ENCODE results near the gene EVI5. TPM values are rescaled to one million over a fixed set of nuclear protein-coding genes. Genes with fewer than 3 reads are reported as not detected.
A peak's percentile ranks its signal among the peaks of the same experiment; 100 is the strongest.

Gene EVI5
- total RNA-seq, 4 donors from 2014 or later, result 16.3 to 135 (median 33.7) TPM

DNA sequence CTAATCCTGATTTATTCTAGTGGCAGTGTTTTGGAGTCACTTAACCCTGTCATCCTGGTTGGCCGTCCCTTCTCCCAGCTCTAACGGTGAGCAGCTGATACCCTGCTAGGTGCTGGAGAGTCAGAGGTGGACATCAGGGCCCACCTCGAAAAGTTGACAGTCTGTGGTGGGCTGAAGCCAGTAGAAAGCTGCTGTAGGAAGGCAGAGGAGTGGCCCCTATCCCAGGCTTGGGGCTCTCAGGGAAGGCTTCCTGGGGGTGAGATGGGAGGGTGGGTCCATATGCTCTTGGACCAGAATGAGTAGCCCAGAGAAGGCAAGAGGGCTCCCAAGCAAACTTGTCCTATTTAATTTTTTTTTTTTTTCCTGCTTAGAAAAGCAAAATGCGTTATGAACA, 46.5 kb upstream of the EVI5 start:
- DNase-seq, result no peak
- peaks cover 0 to 27% (median 0%) of the 10 kb centered on the region in 3 donors for H3K36me3 ChIP-seq
- peak overlapping the region in 3 of 4 donors; percentile 75 to 85 (median 82) for H3K4me3 ChIP-seq
- no peaks in the 10 kb centered on the region for H3K9me3 ChIP-seq
- no peaks in the 10 kb centered on the region for H3K27me3 ChIP-seq
- no peak overlapping the region for H3K27ac ChIP-seq
- H3K4me1 ChIP-seq, result peaks cover 0 to 26% (median 16%) of the 10 kb centered on the region in 4 donors
- TF ChIP-seq POLR2A (IDR thresholded peaks at IDR 0.05), result no peak
- TF ChIP-seq, protein P1, sequence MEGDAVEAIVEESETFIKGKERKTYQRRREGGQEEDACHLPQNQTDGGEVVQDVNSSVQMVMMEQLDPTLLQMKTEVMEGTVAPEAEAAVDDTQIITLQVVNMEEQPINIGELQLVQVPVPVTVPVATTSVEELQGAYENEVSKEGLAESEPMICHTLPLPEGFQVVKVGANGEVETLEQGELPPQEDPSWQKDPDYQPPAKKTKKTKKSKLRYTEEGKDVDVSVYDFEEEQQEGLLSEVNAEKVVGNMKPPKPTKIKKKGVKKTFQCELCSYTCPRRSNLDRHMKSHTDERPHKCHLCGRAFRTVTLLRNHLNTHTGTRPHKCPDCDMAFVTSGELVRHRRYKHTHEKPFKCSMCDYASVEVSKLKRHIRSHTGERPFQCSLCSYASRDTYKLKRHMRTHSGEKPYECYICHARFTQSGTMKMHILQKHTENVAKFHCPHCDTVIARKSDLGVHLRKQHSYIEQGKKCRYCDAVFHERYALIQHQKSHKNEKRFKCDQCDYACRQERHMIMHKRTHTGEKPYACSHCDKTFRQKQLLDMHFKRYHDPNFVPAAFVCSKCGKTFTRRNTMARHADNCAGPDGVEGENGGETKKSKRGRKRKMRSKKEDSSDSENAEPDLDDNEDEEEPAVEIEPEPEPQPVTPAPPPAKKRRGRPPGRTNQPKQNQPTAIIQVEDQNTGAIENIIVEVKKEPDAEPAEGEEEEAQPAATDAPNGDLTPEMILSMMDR (IDR thresholded peaks at IDR 0.05), result no peak

DNA sequence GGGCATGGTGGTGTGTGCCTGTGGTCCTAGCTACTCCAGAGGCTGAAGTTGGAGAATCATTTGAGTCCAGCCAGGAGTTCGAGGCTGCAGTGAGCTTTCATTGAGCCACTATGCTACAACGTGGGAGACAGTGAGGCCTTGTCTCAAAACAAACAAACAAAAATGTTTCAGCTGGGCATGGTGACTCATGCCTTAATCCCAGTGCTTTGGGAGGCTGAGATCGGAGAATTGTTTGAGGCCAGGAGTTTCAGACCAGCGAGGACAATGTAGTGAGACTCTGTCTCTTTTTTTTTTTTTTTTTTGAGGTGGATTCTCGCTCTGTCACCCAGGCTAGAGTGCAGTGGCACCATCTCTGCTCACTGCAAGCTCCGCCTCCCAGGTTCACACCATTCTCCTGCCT, 41.9 kb upstream of the EVI5 start:
- no peaks in the 10 kb centered on the region for H3K27me3 ChIP-seq
- H3K4me1 ChIP-seq, result no peaks in the 10 kb centered on the region
- no peaks in the 10 kb centered on the region for H3K9me3 ChIP-seq
- no peak for DNase-seq
- H3K4me3 ChIP-seq, result no peak overlapping the region
- no peaks in the 10 kb centered on the region for H3K36me3 ChIP-seq
- H3K27ac ChIP-seq, result no peak overlapping the region
- TF ChIP-seq POLR2A (IDR thresholded peaks at IDR 0.05), result no peak
- TF ChIP-seq, protein P1 (IDR thresholded peaks at IDR 0.05), result no peak

DNA sequence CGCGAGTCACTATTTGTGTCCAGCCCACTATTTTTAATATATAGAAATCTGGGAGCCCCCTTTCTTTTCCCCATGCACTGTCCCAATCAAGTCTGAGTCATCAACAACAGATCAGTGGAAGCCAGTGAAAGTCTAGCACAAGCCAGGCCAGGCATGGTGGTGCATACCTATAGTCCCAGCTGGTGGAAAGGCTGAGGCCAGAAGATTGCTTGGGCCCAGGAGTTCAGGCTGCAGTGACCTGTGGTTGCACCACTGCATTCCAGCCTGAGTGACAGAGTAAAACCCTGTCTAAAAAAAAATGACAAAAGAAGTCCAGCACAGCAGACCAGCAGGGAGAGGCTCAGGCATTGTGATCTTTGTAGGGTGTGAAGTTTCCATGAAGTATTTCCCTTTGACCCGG, 38.0 kb upstream of the EVI5 start:
- Histone ChIP-seq H3K27me3 (no peaks in the 10 kb centered on the region), H3K27ac (no peak overlapping the region), H3K4me1 (peaks cover 0 to 3% (median 0%) of the 10 kb centered on the region in 4 donors), H3K9me3 (no peaks in the 10 kb centered on the region), H3K36me3 (no peaks in the 10 kb centered on the region), H3K4me3 (no peak overlapping the region)
- DNase-seq, result no peak
- TF ChIP-seq POLR2A (IDR thresholded peaks at IDR 0.05), result no peak
- TF ChIP-seq, protein P1 (IDR thresholded peaks at IDR 0.05), result no peak

DNA sequence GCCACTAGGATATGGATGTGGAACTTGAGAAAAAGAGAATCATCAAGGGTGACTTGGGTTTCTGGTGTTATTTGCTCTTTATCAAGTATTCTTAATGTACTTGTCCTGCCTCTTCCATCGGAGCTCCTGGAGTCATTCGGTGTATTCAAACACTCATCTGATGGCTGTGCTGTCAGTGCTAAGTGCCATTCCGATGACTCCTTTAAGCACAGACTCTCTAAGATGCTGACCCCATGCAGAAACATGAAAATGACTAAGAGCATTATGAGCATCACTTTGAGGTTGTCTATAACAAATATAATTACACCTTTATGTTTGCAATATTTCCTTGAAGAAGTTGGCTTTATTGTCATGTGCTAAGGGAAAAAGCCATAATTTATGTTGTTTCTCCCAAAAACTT, 35.6 kb upstream of the EVI5 start:
- TF ChIP-seq POLR2A (IDR thresholded peaks at IDR 0.05), result no peak
- TF ChIP-seq, protein P1 (IDR thresholded peaks at IDR 0.05), result no peak
- H3K27ac ChIP-seq, result no peak overlapping the region

DNA sequence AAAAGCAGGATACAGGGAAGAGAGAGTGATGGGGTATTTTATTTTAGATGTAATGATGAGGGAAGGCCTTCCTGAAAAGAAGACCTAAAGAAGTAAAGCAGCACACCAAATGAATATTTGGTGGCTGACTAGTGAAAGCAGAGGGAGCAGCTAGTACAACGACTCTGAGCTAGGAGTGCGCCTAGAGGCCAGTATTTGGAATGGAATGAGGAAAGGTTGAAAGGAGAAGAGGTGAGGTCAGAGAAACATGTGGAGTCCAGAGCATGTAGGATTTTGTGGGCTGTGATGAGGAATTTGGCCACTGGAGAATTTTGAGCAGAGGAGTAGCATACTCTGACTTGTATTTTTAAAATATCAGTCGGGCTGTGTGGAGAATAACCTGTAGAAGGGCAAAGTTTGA, 35.1 kb upstream of the EVI5 start:
- no peak for TF ChIP-seq POLR2A (IDR thresholded peaks at IDR 0.05)
- TF ChIP-seq, protein P1 (IDR thresholded peaks at IDR 0.05), result no peak
- H3K27ac ChIP-seq, result no peak overlapping the region

More for the DNA sequence above, 35.6 kb upstream of the EVI5 start:
- Histone ChIP-seq H3K27me3 (no peaks in the 10 kb centered on the region), H3K4me3 (no peak overlapping the region), H3K4me1 (peaks cover 0 to 9% (median 0%) of the 10 kb centered on the region in 4 donors), H3K36me3 (no peaks in the 10 kb centered on the region), H3K9me3 (no peaks in the 10 kb centered on the region)
- DNase-seq, result no peak

More for the DNA sequence above, 35.1 kb upstream of the EVI5 start:
- no peaks in the 10 kb centered on the region for H3K9me3 ChIP-seq
- DNase-seq, result no peak
- no peaks in the 10 kb centered on the region for H3K36me3 ChIP-seq
- no peak overlapping the region for H3K4me3 ChIP-seq
- H3K4me1 ChIP-seq, result peaks cover 0 to 9% (median 0%) of the 10 kb centered on the region in 4 donors
- no peaks in the 10 kb centered on the region for H3K27me3 ChIP-seq

Measured in Peyer's patch (tissue), 4 donors.